GM18873 (cell line): ENCODE measurements around the gene PLXNB2.

Experiments
- ATAC-seq: cut with Tn5 transposase; IDR thresholded peaks from one replicate; pipeline ENCODE4 v1.9.1; 2021; ENCODE audit warnings: mild to moderate bottlenecking, moderate library complexity, moderate number of reproducible peaks; ENCODE audit not compliant: unreplicated experiment, low FRiP score

The PLXNB2 gene

GRCh38 chr22:50268655-50269113 is 38.8 kb downstream of the PLXNB2 start:
- ATAC-seq = no peak

GRCh38 chr22:50267591-50268390 is 39.7 kb downstream of the PLXNB2 start:
- no peak for ATAC-seq

- ATAC-seq = no peak
Observed at GRCh38 chr22:50266994-50267393, 40.5 kb downstream of the PLXNB2 start.

- no peak for ATAC-seq
Observed at GRCh38 chr22:50264946-50265669, 42.3 kb downstream of the PLXNB2 start.

- no peak for ATAC-seq
Observed at GRCh38 chr22:50264104-50264745, 43.2 kb downstream of the PLXNB2 start.

- ATAC-seq = no peak
Observed at GRCh38 chr22:50262973-50263617, 44.4 kb downstream of the PLXNB2 start.

GRCh38 chr22:50262460-50262911 is 45.0 kb downstream of the PLXNB2 start:
- ATAC-seq = no peak

GRCh38 chr22:50261615-50262459 is 45.6 kb downstream of the PLXNB2 start, which contains the start of gene MAPK12:
MAPK12 (minus strand) TSS chr22:50261683; CDS start chr22:50261509, 174 bp downstream.
- ATAC-seq = no peak

GRCh38 chr22:50260801-50261614 is 46.4 kb downstream of the PLXNB2 start:
- no peak for ATAC-seq

GRCh38 chr22:50260434-50260800 is 47.0 kb downstream of the PLXNB2 start:
- ATAC-seq = no peak

GRCh38 chr22:50259302-50259701 is 48.1 kb downstream of the PLXNB2 start:
- no peak for ATAC-seq

- ATAC-seq = no peak
Observed at GRCh38 chr22:50258361-50259292, 48.8 kb downstream of the PLXNB2 start.

- ATAC-seq = no peak
Observed at GRCh38 chr22:50257451-50258360, 49.7 kb downstream of the PLXNB2 start.

- ATAC-seq = no peak
Observed at GRCh38 chr22:50257041-50257440, 50.4 kb downstream of the PLXNB2 start.

- ATAC-seq = no peak
Observed at GRCh38 chr22:50256258-50256862, 51.1 kb downstream of the PLXNB2 start.

GRCh38 chr22:50255607-50256006 is 51.8 kb downstream of the PLXNB2 start:
- ATAC-seq = no peak
